Mesothelial cell of epicardium (in vitro differentiated cells): ENCODE measurements around the gene TSHZ2. TPM values are rescaled to one million over a fixed set of nuclear protein-coding genes. Genes with fewer than 3 reads are reported as not detected.

ENCODE experiments used
- DNase-seq, 2 experiments: peaks; one replicate each; pipeline ENCODE4 v3.0.0; 2021; ENCODE audit warnings: low spot score in 2 of 2; ENCODE audit not compliant: unreplicated experiment in 2 of 2
- H3K27ac Mint-ChIP-seq: 2 replicates; pipeline ENCODE4 v1.8.0; 2021; ENCODE audit warnings: mixed read lengths
- H3K27me3 Mint-ChIP-seq: 2 replicates; pipeline ENCODE4 v1.8.0; 2021; ENCODE audit warnings: low read depth, mixed read lengths
- H3K36me3 Mint-ChIP-seq: 2 replicates; pipeline ENCODE4 v1.8.0; 2021; ENCODE audit warnings: mixed read lengths
- H3K4me1 Mint-ChIP-seq: 2 replicates; pipeline ENCODE4 v1.8.0; 2021; ENCODE audit warnings: mixed read lengths
- H3K4me3 Mint-ChIP-seq: 2 replicates; pipeline ENCODE4 v1.8.0; 2021; ENCODE audit warnings: mild to moderate bottlenecking, moderate library complexity, mixed read lengths
- H3K9me3 Mint-ChIP-seq: 2 replicates; pipeline ENCODE4 v1.8.0; 2021; ENCODE audit warnings: mixed read lengths
- CTCF ChIP-seq: fragments of 200-600 bp; sonication (generic); IDR thresholded peaks from one replicate; pipeline ENCODE4 v1.5.0; 2021; ENCODE audit warnings: antibody characterized with exemption; ENCODE audit not compliant: unreplicated experiment
- total RNA-seq: library from RNA; stranded (reverse); gene quantifications from 3 replicates; pipeline ENCODE4 v1.2.1, GENCODE V29; 2021

Gene TSHZ2
- total RNA-seq, 1 donor from 2014 or later = 28.8 TPM

GRCh38 chr20:53425481-53425880 lies 453.3 kb downstream of the TSHZ2 start:
- TF ChIP-seq CTCF = no peak
- H3K9me3 Mint-ChIP-seq = peaks cover 23% of the 10 kb centered on the region
- no peaks in the 10 kb centered on the region for H3K4me1 Mint-ChIP-seq
- no peaks in the 10 kb centered on the region for H3K27me3 Mint-ChIP-seq
- H3K27ac Mint-ChIP-seq = no peak overlapping the region
- H3K36me3 Mint-ChIP-seq = peaks cover 17% of the 10 kb centered on the region
- DNase-seq = no peak
- no peak overlapping the region for H3K4me3 Mint-ChIP-seq

GRCh38 chr20:53425941-53426340 lies 453.8 kb downstream of the TSHZ2 start:
- no peak overlapping the region for H3K27ac Mint-ChIP-seq
- no peak overlapping the region for H3K4me3 Mint-ChIP-seq
- no peaks in the 10 kb centered on the region for H3K27me3 Mint-ChIP-seq
- no peaks in the 10 kb centered on the region for H3K4me1 Mint-ChIP-seq
- peaks cover 14% of the 10 kb centered on the region for H3K36me3 Mint-ChIP-seq
- H3K9me3 Mint-ChIP-seq = peaks cover 23% of the 10 kb centered on the region
- TF ChIP-seq CTCF = no peak
- DNase-seq = no peak

GRCh38 chr20:53426766-53427312 lies 454.7 kb downstream of the TSHZ2 start:
- TF ChIP-seq CTCF = no peak
- Mint-ChIP-seq H3K4me1 (no peaks in the 10 kb centered on the region), H3K9me3 (peaks cover 20% of the 10 kb centered on the region), H3K4me3 (no peak overlapping the region), H3K36me3 (peaks cover 10% of the 10 kb centered on the region), H3K27ac (no peak overlapping the region), H3K27me3 (no peaks in the 10 kb centered on the region)
- DNase-seq = no peak

- DNase-seq = no peak
- H3K4me1 Mint-ChIP-seq = no peaks in the 10 kb centered on the region
- TF ChIP-seq CTCF = no peak
- H3K27ac Mint-ChIP-seq = no peak overlapping the region
- H3K9me3 Mint-ChIP-seq = peaks cover 20% of the 10 kb centered on the region
- H3K4me3 Mint-ChIP-seq = no peak overlapping the region
- H3K36me3 Mint-ChIP-seq = peaks cover 12% of the 10 kb centered on the region
- no peaks in the 10 kb centered on the region for H3K27me3 Mint-ChIP-seq
Observed at GRCh38 chr20:53427951-53428350, 455.8 kb downstream of the TSHZ2 start.

- Mint-ChIP-seq H3K4me1 (no peaks in the 10 kb centered on the region), H3K4me3 (no peak overlapping the region), H3K27me3 (no peaks in the 10 kb centered on the region), H3K36me3 (peaks cover 14% of the 10 kb centered on the region), H3K27ac (no peak overlapping the region), H3K9me3 (peaks cover 20% of the 10 kb centered on the region)
- no peak for TF ChIP-seq CTCF
- DNase-seq = no peak
Observed at GRCh38 chr20:53428588-53428987, 456.4 kb downstream of the TSHZ2 start.

GRCh38 chr20:53428996-53429395 lies 456.8 kb downstream of the TSHZ2 start:
- TF ChIP-seq CTCF = no peak
- no peak for DNase-seq
- Mint-ChIP-seq H3K4me3 (no peak overlapping the region), H3K4me1 (no peaks in the 10 kb centered on the region), H3K27ac (no peak overlapping the region), H3K36me3 (peaks cover 14% of the 10 kb centered on the region), H3K27me3 (no peaks in the 10 kb centered on the region), H3K9me3 (peaks cover 20% of the 10 kb centered on the region)
